A549 (cell line): Measurements from ENCODE around the gene NPC1L1. TPM values are rescaled to one million over a fixed set of nuclear protein-coding genes. Genes with fewer than 3 reads are reported as not detected.

Experiments used
- ATAC-seq, 2 experiments: fragments of 200-7000 bp in 1 of 2; fragments of >200 bp in 1 of 2; cut with Nextera tagmentation in 1 of 2; cut with Tn5 transposase in 1 of 2; 3 replicates each; pipeline versions ENCODE4 v1.8.0 to v1.9.1; 2018 to 2020; ENCODE audit warnings: mild to moderate bottlenecking in 1 of 2, moderate library complexity in 1 of 2
- CTCF ChIA-PET: fragments of 300-600 bp; sonication (Branson Sonifier 250); formaldehyde crosslinking; extraction: SDS; loops from one replicate; lab custom pipeline; 2021; ENCODE audit warnings: antibody characterized with exemption, inconsistent platforms; lab: Yijun Ruan, JAX
- POLR2A ChIA-PET: fragments of 350-600 bp; formaldehyde crosslinking; extraction: SDS; loops from one replicate; lab custom pipeline; 2021; ENCODE audit warnings: antibody characterized with exemption, inconsistent platforms; lab: Yijun Ruan, JAX
- DNase-seq, 2 experiments: peaks; one replicate each; pipeline versions ENCODE4 v3.0.0 to v3.0.0-alpha.2; 2011 to 2016; ENCODE audit warnings: low read depth in 1 of 2, low spot score in 1 of 2
- FAIRE-seq: peaks from 2 replicates; lab custom pipeline; 2011; peaks lifted over from hg19 to GRCh38; lab: Jason Lieb, UNC
- H3K27ac ChIP-seq, 2 experiments: fragments of >200 bp; sonication (Bioruptor Twin); formaldehyde crosslinking; 3 replicates each; pipeline ENCODE4 v1.5.1; 2016 to 2017
- H3K4me1 ChIP-seq: fragments of >200 bp; sonication (Bioruptor Twin); formaldehyde crosslinking; 3 replicates; pipeline ENCODE4 v1.6.1; 2016
- H3K4me2 ChIP-seq: fragments of >200 bp; sonication (Bioruptor Twin); formaldehyde crosslinking; 3 replicates; pipeline ENCODE4 v1.6.1; 2016
- H3K4me3 ChIP-seq: fragments of >200 bp; sonication (Bioruptor Twin); formaldehyde crosslinking; 3 replicates; pipeline ENCODE4 v1.5.1; 2016
- H3K9me3 ChIP-seq: fragments of >200 bp; sonication (Bioruptor Twin); formaldehyde crosslinking; 3 replicates; pipeline ENCODE4 v1.6.1; 2016
- BHLHE40 ChIP-seq: IDR thresholded peaks from 2 replicates; pipeline ENCODE4 v1.6.1; 2012; ENCODE audit warnings: low read depth, low read length, inconsistent platforms
- CEBPB ChIP-seq, 2 experiments: fragments of >200 bp in 1 of 2; sonication (Bioruptor Twin) in 1 of 2; formaldehyde crosslinking in 1 of 2; IDR thresholded peaks; 2 replicates each; pipeline ENCODE4 v1.6.1; 2012 to 2016
- CHD4 ChIP-seq: fragments of 200-600 bp; sonication (generic); IDR thresholded peaks from 2 replicates; pipeline ENCODE4 v1.6.1; 2016; ENCODE audit warnings: antibody characterized with exemption, mild to moderate bottlenecking, borderline replicate concordance
- EHF ChIP-seq: fragments of 250-450 bp; sonication (Bioruptor Pico); IDR thresholded peaks from 2 replicates; pipeline ENCODE4 v1.5.0; 2020; ENCODE audit warnings: mild to moderate bottlenecking
- FOSL2 ChIP-seq, 2 experiments: fragments of 450-650 bp in 1 of 2; fragments of >200 bp in 1 of 2; sonication (Bioruptor Twin) in 1 of 2; formaldehyde crosslinking; IDR thresholded peaks; 2 replicates each; pipeline versions ENCODE4 v1.5.0 to v1.6.1; 2016 to 2020; ENCODE audit warnings: mild to moderate bottlenecking in 1 of 2, moderate library complexity in 1 of 2
- FOXS1 ChIP-seq: fragments of 250-450 bp; sonication (Bioruptor Pico); IDR thresholded peaks from 2 replicates; pipeline ENCODE4 v1.5.0; 2020; ENCODE audit warnings: mild to moderate bottlenecking, moderate library complexity
- HDAC2 ChIP-seq: fragments of 200-600 bp; sonication (generic); IDR thresholded peaks from 2 replicates; pipeline ENCODE4 v1.6.1; 2016
- HOXB5 ChIP-seq: fragments of 250-450 bp; sonication (Bioruptor Pico); IDR thresholded peaks from 2 replicates; pipeline ENCODE4 v1.5.0; 2020; ENCODE audit warnings: mild to moderate bottlenecking, moderate library complexity
- KDM1A ChIP-seq: fragments of 200-600 bp; sonication (generic); IDR thresholded peaks from 2 replicates; pipeline ENCODE4 v1.6.1; 2016; ENCODE audit warnings: low read depth, mild to moderate bottlenecking
- MAZ ChIP-seq: fragments of 150-350 bp; IDR thresholded peaks from 2 replicates; pipeline ENCODE4 v1.6.1; 2014; ENCODE audit warnings: antibody characterized with exemption, low read depth, low read length, borderline replicate concordance
- NFE2L2 ChIP-seq: fragments of 150-350 bp; conservative IDR thresholded peaks from 2 replicates; pipeline ENCODE4 v1.6.1; 2014; ENCODE audit warnings: low read length
- PHF8 ChIP-seq: fragments of 200-600 bp; sonication (generic); IDR thresholded peaks from 2 replicates; pipeline ENCODE4 v1.6.1; 2016; ENCODE audit warnings: low read depth, mild to moderate bottlenecking, antibody characterized with exemption, moderate library complexity, borderline replicate concordance
- RAD21 ChIP-seq, 2 experiments: fragments of >200 bp in 1 of 2; sonication (Bioruptor Twin) in 1 of 2; formaldehyde crosslinking in 1 of 2; IDR thresholded peaks in 1 of 2; conservative IDR thresholded peaks in 1 of 2; 2 replicates in 1 of 2; 3 replicates in 1 of 2; pipeline ENCODE4 v1.6.1; 2012 to 2018; ENCODE audit warnings: inconsistent platforms in 1 of 2
- RFX5 ChIP-seq: fragments of 450-650 bp; IDR thresholded peaks from 2 replicates; pipeline ENCODE4 v1.7.1; 2014; ENCODE audit warnings: antibody characterized with exemption, mild to moderate bottlenecking, moderate library complexity
- SMC3 ChIP-seq: fragments of >200 bp; sonication (Bioruptor Twin); formaldehyde crosslinking; IDR thresholded peaks from 3 replicates; pipeline ENCODE4 v1.6.1; 2018; ENCODE audit warnings: inconsistent platforms
- ZFP36 ChIP-seq: fragments of 450-650 bp; IDR thresholded peaks from 2 replicates; pipeline ENCODE4 v1.6.1; 2014; ENCODE audit warnings: borderline replicate concordance; ENCODE audit not compliant: partially characterized antibody
- ZNF302 ChIP-seq: fragments of 250-450 bp; sonication (Bioruptor Pico); IDR thresholded peaks from 2 replicates; pipeline ENCODE4 v1.9.0; 2021; ENCODE audit warnings: inconsistent platforms, mild to moderate bottlenecking, moderate library complexity
- WGBS: methylation state at CpG from one replicate; pipeline ENCODE4 v1.1.6; 2017; ENCODE audit errors: missing lambda C conversion rate; 5-methylcytosine and 5-hydroxymethylcytosine counted together
- polyA plus RNA-seq, 4 experiments: library from polyadenylated mRNA; depleted of rRNA in 3 of 4; stranded (reverse); fragments of >200 nt; fragmentation: RNase III in 1 of 4; extraction: RNeasy Plus Mini Kit Qiagen cat#74134 plus additional on column Dnase treatment in 1 of 4; gene quantifications; 2 replicates in 3 of 4; 3 replicates in 1 of 4; pipeline ENCODE4 v1.2.3, GENCODE V29; 2011 to 2017
- TF ChIP-seq, protein P1 (sequence below): IDR thresholded peaks from 2 replicates; pipeline ENCODE4 v1.6.1; 2012
- TF ChIP-seq, protein P2 (sequence below): IDR thresholded peaks from 2 replicates; pipeline ENCODE4 v1.6.1; 2012; ENCODE audit warnings: low read depth, borderline replicate concordance
- TF ChIP-seq, protein P3 (sequence below): fragments of 200-600 bp; sonication (generic); IDR thresholded peaks from 2 replicates; pipeline ENCODE4 v1.6.1; 2016; ENCODE audit warnings: antibody characterized with exemption, mild to moderate bottlenecking, moderate library complexity
- TF ChIP-seq, protein P4 (sequence below): fragments of 250-450 bp; sonication (Bioruptor Pico); IDR thresholded peaks from 2 replicates; pipeline ENCODE4 v1.5.0; 2020; ENCODE audit warnings: low read depth, mild to moderate bottlenecking, moderate library complexity

Gene NPC1L1
- polyA plus RNA-seq, 2 of the 4 experiments (the other 2 are of a cell fraction), result 0.04 to 0.06 TPM

DNA sequence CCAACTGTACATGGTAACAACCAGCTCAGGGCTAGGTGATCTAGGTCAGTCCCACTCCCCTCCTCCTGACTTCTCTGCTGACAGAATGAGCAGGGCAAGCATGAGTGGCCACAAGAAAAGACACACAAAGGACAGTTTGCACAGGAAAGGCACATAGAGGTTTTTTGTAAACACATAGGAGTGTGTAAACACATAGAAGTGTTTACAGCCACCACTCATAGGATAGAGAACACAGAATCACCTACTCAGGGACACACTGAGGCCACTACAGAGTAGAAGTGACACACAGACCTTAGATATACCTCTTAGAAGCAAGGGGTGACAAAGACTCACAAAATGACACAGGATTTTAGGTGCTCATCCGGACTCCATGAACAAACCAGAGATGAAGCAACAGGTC lies 69.7 kb downstream of the NPC1L1 start:
- Histone ChIP-seq H3K27ac (no peak overlapping the region), H3K9me3 (no peaks in the 10 kb centered on the region), H3K4me1 (no peaks in the 10 kb centered on the region), H3K4me3 (no peak overlapping the region), H3K4me2 (no peak overlapping the region)
- CTCF ChIA-PET, result interaction anchor here (1.7 to 3.5 kb wide), 2 partner anchors 11 to 231 kb away, joined by 3 to 20 read pairs; no protein-coding TSS in a partner anchor
- TF ChIP-seq HOXB5 (CRISPR knock-in tag) (no peak), KDM1A (no peak), BHLHE40 (no peak)
- 94% methylated on average over 1 of the region's 1 CpG for WGBS
- DNase-seq (no peak), FAIRE-seq (no peak), ATAC-seq (no peak)
- POLR2A ChIA-PET, result no interaction called here

DNA sequence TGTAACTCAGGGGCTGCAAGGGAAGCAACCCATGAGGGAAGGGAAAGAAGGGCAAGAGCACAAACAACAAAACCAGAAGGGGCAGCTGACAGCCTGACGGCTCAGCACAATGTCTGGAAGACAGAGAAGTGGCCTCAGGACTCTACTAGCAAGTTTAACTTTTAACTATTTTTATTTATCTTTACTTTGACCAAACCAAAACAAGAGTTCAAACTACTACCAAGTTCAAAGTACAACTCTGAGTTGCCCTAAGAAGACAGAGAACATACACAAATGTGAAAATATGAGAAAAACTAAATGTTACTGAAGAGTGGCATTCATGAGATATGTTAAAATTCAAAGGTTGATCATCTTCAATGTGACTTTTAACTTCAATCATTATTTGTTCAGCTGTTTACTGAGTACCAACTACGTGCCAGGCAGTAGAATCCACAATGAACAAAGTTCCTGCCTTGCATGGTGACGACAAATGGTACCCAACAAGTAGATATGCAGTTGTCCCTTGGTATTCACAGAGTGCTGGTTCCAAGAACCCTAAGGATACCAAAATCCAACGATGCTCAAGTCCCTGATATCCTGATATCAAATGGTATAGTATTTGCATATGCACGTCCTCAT lies 70.4 kb downstream of the NPC1L1 start:
- ATAC-seq (no peak), DNase-seq (no peak), FAIRE-seq (no peak)
- POLR2A ChIA-PET, result no interaction called here
- H3K4me2 ChIP-seq, result no peak overlapping the region
- no peak for TF ChIP-seq PHF8
- TF ChIP-seq, protein P1, sequence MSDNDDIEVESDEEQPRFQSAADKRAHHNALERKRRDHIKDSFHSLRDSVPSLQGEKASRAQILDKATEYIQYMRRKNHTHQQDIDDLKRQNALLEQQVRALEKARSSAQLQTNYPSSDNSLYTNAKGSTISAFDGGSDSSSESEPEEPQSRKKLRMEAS, result no peak
- TF ChIP-seq EHF (CRISPR knock-in tag), result no peak
- TF ChIP-seq RAD21 (conservative IDR thresholded peaks at IDR 0.05 in 1 of 2, IDR thresholded peaks at IDR 0.05 in 1 of 2), result no peak
- no peak for TF ChIP-seq HDAC2
- no peak for TF ChIP-seq KDM1A
- no peak for TF ChIP-seq CEBPB (IDR thresholded peaks at IDR 0.05)
- TF ChIP-seq, protein P2, sequence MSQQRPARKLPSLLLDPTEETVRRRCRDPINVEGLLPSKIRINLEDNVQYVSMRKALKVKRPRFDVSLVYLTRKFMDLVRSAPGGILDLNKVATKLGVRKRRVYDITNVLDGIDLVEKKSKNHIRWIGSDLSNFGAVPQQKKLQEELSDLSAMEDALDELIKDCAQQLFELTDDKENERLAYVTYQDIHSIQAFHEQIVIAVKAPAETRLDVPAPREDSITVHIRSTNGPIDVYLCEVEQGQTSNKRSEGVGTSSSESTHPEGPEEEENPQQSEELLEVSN, result no peak
- no peak for TF ChIP-seq FOXS1 (CRISPR knock-in tag)
- no peak for TF ChIP-seq FOSL2 (IDR thresholded peaks at IDR 0.05)
- no peak for TF ChIP-seq FOSL2 (CRISPR knock-in tag; IDR thresholded peaks at IDR 0.05)
- TF ChIP-seq ZNF302, result no peak
- no peak for TF ChIP-seq NFE2L2
- no peak for TF ChIP-seq SMC3
- TF ChIP-seq, protein P3, sequence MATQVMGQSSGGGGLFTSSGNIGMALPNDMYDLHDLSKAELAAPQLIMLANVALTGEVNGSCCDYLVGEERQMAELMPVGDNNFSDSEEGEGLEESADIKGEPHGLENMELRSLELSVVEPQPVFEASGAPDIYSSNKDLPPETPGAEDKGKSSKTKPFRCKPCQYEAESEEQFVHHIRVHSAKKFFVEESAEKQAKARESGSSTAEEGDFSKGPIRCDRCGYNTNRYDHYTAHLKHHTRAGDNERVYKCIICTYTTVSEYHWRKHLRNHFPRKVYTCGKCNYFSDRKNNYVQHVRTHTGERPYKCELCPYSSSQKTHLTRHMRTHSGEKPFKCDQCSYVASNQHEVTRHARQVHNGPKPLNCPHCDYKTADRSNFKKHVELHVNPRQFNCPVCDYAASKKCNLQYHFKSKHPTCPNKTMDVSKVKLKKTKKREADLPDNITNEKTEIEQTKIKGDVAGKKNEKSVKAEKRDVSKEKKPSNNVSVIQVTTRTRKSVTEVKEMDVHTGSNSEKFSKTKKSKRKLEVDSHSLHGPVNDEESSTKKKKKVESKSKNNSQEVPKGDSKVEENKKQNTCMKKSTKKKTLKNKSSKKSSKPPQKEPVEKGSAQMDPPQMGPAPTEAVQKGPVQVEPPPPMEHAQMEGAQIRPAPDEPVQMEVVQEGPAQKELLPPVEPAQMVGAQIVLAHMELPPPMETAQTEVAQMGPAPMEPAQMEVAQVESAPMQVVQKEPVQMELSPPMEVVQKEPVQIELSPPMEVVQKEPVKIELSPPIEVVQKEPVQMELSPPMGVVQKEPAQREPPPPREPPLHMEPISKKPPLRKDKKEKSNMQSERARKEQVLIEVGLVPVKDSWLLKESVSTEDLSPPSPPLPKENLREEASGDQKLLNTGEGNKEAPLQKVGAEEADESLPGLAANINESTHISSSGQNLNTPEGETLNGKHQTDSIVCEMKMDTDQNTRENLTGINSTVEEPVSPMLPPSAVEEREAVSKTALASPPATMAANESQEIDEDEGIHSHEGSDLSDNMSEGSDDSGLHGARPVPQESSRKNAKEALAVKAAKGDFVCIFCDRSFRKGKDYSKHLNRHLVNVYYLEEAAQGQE, result no peak
- TF ChIP-seq ZFP36, result no peak
- TF ChIP-seq, protein P4, sequence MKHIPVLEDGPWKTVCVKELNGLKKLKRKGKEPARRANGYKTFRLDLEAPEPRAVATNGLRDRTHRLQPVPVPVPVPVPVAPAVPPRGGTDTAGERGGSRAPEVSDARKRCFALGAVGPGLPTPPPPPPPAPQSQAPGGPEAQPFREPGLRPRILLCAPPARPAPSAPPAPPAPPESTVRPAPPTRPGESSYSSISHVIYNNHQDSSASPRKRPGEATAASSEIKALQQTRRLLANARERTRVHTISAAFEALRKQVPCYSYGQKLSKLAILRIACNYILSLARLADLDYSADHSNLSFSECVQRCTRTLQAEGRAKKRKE (CRISPR knock-in tag), result no peak
- TF ChIP-seq RFX5, result no peak
- TF ChIP-seq MAZ, result no peak
- no peak for TF ChIP-seq CHD4
- TF ChIP-seq, all 56 proteins: peak for 0
- WGBS, result 71% methylated on average over 5 of the region's 5 CpGs
- H3K4me1 ChIP-seq, result no peaks in the 10 kb centered on the region
- no peak overlapping the region for H3K27ac ChIP-seq
- no peaks in the 10 kb centered on the region for H3K9me3 ChIP-seq
- H3K4me3 ChIP-seq, result no peak overlapping the region
- CTCF ChIA-PET, result interaction anchor here (1.7 to 3.5 kb wide), 2 partner anchors 11 to 230 kb away, joined by 3 to 20 read pairs; no protein-coding TSS in a partner anchor
